ENCODE results near the gene NOTCH2.
"Not testable (repeated sequence)": the region's sequence is repeated elsewhere in the genome, so short reads cannot be mapped to it uniquely, and the experiment has no call there.

The NOTCH2 gene

GRCh38 chr1:120068683-120069066 lies 787 bp downstream of the NOTCH2 start:
- DNase-seq (ENCODE audit: low read depth in 2 of 2), result not testable (repeated sequence)

- DNase-seq (ENCODE audit: low read depth in 2 of 2), result not testable (repeated sequence)
Observed at GRCh38 chr1:120048208-120048607, 21.3 kb downstream of the NOTCH2 start.

- not testable (repeated sequence) for DNase-seq (ENCODE audit: low read depth in 2 of 2)
Observed at GRCh38 chr1:120041771-120042170, 27.7 kb downstream of the NOTCH2 start.

GRCh38 chr1:120032253-120032652 lies 37.2 kb downstream of the NOTCH2 start:
- not testable (repeated sequence) for DNase-seq (ENCODE audit: low read depth in 2 of 2)

- not testable (repeated sequence) for DNase-seq (ENCODE audit: low read depth in 2 of 2)
Observed at GRCh38 chr1:120023791-120024190, 45.7 kb downstream of the NOTCH2 start.

DNA sequence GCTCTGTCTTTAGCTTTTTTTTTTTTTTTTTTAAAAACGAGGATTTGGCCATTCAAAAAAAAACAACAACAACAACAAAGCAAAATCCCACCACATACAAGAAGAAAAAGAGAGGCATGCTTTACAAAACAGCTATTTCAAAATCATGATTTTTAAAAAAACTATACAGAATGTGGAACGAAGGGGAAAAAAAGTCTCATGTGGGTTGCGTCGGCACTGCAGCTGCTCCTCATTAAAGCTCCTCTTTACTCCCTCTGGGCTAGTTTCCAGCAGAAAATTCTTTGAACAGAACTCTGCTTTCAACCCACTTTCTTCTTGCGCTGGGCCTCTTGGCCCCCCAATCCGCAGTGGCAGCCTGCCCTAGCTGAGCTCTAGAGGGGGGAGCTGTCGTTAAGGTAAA lies 54.5 kb downstream of the NOTCH2 start:
- DNase-seq (ENCODE audit: low read depth in 2 of 2), result not testable (repeated sequence)

GRCh38 chr1:120008320-120008719 lies 61.1 kb downstream of the NOTCH2 start:
- not testable (repeated sequence) for DNase-seq (ENCODE audit: low read depth in 2 of 2)

- not testable (repeated sequence) for DNase-seq (ENCODE audit: low read depth in 2 of 2)
Observed at GRCh38 chr1:120007850-120008249, 61.6 kb downstream of the NOTCH2 start.

DNA sequence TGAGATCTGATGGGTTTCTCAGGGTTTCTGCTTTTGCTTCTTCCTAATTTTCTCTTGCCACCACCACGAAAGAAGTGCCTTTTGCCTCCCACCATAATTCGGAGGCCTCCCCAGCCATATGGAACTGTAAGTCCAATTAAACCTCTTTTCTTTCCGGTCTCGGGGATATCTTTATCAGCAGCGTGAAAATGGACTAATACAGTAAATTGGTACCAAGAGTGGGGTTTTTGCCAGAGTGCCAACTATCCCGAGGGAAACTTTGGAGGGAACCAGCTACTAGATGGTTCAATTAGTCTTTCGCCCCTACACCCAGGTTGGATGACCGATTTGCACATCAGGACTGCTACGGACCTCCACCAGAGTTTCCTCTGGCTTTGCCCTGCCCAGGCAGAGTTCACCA lies 68.4 kb downstream of the NOTCH2 start:
- not testable (repeated sequence) for DNase-seq (ENCODE audit: low read depth in 2 of 2)

- not testable (repeated sequence) for DNase-seq (ENCODE audit: low read depth in 2 of 2)
Observed at GRCh38 chr1:119996731-119997312, 72.6 kb downstream of the NOTCH2 start.

GRCh38 chr1:119995975-119996374 lies 73.5 kb downstream of the NOTCH2 start:
- DNase-seq (ENCODE audit: low read depth in 2 of 2), result not testable (repeated sequence)

DNA sequence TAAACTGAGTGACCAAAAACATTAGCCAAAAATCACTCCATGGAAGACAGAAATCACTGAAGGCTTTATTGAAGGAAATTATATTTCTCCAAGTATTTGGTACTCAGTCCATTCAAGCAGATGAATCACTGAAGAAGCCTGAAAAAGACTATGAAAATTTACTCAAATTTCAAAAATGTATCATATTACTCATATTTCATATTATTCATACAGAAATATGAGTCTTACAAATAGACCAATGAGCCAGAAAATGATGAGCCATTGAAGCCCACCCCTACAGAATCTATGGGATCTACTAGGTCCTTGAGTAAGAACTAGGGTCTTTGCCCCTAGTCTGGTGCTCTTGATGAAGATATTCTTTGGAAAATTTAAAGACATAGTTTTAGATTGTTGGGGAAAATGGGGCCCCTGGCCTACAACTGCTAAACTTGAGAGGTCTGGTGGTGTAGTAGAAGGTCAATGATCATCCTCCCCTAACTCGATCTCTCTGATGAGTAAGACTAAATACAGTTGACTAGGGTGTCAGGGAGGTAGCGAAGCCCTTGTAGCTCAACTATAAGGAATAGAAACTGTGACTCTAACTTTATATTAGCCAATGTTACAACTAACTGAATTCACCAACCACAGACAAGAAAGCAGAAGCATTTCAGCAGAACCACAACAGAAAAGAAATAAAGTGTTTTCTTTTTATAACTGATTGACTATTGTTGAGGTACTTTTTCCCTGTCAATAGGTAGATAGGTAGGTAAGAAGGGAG lies 81.0 kb downstream of the NOTCH2 start:
- DNase-seq (ENCODE audit: low read depth in 2 of 2), result no peak

GRCh38 chr1:119987686-119988085 lies 81.8 kb downstream of the NOTCH2 start:
- DNase-seq (ENCODE audit: low read depth in 2 of 2), result no peak

DNA sequence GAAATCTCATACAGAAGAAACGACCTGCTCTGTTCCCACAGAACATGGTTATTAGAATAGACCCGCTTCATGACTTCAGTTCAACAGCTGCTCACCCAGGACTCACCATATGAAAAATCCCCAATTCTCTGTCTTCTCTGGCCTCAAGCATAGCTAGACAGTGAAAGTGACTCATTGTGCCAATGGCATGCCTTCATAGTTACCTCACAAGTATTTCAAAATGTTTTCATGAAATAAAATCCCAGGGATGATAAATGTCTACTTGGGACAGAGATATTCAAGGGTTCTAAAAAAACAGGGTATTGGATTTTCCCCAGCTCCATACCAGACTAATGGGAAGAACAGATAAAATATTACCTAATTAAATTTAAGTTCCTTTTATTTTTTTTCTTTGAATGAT lies 82.3 kb downstream of the NOTCH2 start:
- no peak for DNase-seq (ENCODE audit: low read depth in 2 of 2)

- no peak for DNase-seq (ENCODE audit: low read depth in 2 of 2)
Observed at GRCh38 chr1:119986007-119986497, 83.4 kb downstream of the NOTCH2 start.

GRCh38 chr1:119984771-119985170 lies 84.7 kb downstream of the NOTCH2 start:
- no peak for DNase-seq (ENCODE audit: low read depth in 2 of 2)

DNA sequence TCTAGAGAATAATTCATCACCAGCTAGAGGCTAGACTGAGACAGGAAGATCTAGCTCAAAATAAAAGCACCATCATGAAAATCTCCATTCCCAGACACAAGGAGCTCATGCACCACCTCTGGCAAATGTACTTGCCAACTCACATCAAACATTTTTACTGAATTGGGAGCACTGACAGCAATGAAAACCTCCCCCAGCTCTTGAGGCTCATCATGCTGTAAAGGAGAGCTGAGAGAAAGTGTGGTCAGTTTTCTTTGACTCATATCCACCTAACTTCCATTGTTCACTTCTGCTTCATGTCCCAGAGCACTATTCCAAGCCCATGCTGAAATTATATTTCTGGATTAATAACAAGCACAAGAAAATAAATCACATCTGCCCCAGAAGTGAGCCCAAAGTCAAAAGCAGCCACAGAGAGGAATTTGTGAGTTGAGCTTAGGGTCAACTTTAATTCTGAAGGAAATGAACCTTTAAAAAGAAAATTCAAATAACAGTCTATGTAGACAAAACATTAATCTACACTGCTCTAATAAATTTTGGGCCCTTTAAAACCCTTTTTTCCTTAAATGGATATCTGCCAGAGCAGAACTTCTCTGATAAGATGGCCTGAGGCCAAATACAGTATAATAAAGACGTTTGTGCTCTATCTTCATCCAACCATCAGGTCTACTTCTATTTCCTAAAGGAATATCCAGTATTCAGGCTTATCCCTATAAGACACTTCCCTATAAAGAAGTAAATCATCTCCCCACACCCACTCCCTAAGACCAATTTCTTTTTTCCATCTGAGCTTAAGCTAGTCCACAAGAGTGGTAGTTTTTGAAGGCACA lies 87.3 kb downstream of the NOTCH2 start:
- DNase-seq (ENCODE audit: low read depth in 2 of 2), result no peak

- DNase-seq (ENCODE audit: low read depth in 2 of 2), result no peak
Observed at GRCh38 chr1:119981496-119981895, 88.0 kb downstream of the NOTCH2 start.

DNA sequence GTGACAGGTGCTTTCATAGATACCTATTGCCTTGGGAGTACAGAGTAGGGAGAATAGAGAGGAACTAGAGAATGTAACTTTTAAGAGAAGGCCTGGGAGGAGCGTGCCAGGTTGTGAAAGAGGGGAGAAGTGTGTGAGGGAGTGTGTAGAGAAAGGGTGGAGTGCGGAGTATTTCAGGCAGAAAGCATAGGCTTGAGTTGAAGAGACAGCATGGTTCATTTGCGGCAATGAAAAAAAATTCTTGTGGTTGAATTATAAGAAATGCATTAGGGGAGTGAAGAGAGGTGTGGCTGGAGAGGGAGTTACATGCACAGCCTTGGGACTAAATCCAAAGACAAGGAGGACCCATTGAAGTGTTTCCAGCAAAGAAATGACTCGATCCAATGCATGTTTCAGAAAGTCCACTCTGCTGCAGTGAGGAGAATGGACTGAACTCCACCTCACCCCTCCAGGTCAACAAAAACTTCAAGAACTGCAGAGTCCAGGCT lies 91.4 kb downstream of the NOTCH2 start:
- DNase-seq (ENCODE audit: low read depth in 2 of 2), result no peak

- DNase-seq (ENCODE audit: low read depth in 2 of 2), result not testable (repeated sequence)
Observed at GRCh38 chr1:119977113-119977736, 92.2 kb downstream of the NOTCH2 start.

DNA sequence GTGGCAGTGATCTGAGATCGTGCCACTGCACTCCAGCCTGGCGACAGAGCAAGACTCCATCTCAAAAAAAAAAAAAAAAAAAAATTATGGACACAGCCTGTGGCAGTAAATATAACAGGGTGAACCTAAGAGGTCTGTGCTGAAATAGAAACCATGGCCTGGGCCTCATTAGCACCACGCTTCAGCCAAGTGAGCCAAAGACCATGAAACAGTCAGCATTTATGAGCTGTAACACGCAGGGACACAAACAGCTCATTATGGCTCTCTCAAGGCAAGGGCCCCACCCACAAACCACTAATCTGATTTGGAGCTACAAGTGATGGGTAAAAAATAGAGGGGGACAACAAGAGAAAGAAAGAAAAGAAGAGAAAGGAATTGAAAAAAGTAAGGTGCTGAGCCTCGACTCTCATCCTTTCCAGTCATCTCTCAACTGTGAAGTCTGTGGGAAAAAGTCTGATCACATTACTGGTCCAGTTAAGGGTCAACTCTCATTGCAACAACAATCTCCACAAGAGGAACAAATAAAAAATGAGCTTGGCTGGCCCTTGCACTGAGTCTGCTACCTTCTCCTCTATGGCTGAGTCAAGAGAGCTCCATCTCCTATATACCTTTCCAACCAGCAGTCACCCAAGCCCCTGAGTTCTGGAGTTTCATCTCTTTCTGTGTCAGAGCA lies 93.7 kb downstream of the NOTCH2 start:
- not testable (repeated sequence) for DNase-seq (ENCODE audit: low read depth in 2 of 2)
